Thoracic aorta (tissue), 2 donors: Measurements from ENCODE around the gene MB. TPM values are rescaled to one million over a fixed set of nuclear protein-coding genes. Genes with fewer than 3 reads are reported as not detected.
A peak's percentile ranks its signal among the peaks of the same experiment; 100 is the strongest.
"Not testable (repeated sequence)": the region's sequence is repeated elsewhere in the genome, so short reads cannot be mapped to it uniquely, and the experiment has no call there.

Experiments used
- ATAC-seq: fragments of 150-250 bp; one replicate; pipeline ENCODE4 v1.8.0; 2017; ENCODE audit warnings: low read depth; ENCODE audit not compliant: insufficient number of reproducible peaks, low FRiP score
- DNase-seq: peaks from one replicate; pipeline ENCODE4 v3.0.0-alpha.2; 2020; ENCODE audit warnings: low spot score
- H3K27ac ChIP-seq, 2 donors: fragments of 200-600 bp; sonication (generic); 1 replicate in 1 of 2; 2 replicates in 1 of 2; pipeline ENCODE4 v1.5.1; 2016; ENCODE audit warnings: mild to moderate bottlenecking in 2 of 2, moderate library complexity in 2 of 2
- H3K27me3 ChIP-seq: fragments of 200-600 bp; sonication (generic); replicated peaks from 2 replicates; pipeline ENCODE4 v1.6.0; 2016; ENCODE audit warnings: mild to moderate bottlenecking; ENCODE audit not compliant: insufficient read depth
- H3K36me3 ChIP-seq: fragments of 200-600 bp; sonication (generic); one replicate; pipeline ENCODE4 v1.5.1; 2016
- H3K4me1 ChIP-seq, 2 donors: fragments of 200-600 bp; sonication (generic); 1 replicate in 1 of 2; 2 replicates in 1 of 2; pipeline versions ENCODE4 v1.5.1 to v1.6.0; 2016; ENCODE audit warnings: low read depth in 2 of 2, mild to moderate bottlenecking in 1 of 2; ENCODE audit not compliant: control insufficient read depth in 1 of 2
- H3K4me3 ChIP-seq: fragments of 200-600 bp; sonication (generic); 2 replicates; pipeline ENCODE4 v1.5.1; 2016; ENCODE audit warnings: mild to moderate bottlenecking
- H3K9me3 ChIP-seq: fragments of 200-600 bp; sonication (generic); 2 replicates; pipeline ENCODE4 v1.5.1; 2016
- total RNA-seq, 2 donors: library from RNA; depleted of rRNA; stranded (reverse); fragments of >200 nt; gene quantifications; one replicate each; pipeline versions ENCODE4 v1.1.0 to v1.2.3, GENCODE V29; 2016
- TF ChIP-seq, protein P1 (sequence below): fragments of 200-600 bp; sonication (generic); IDR thresholded peaks from one replicate; pipeline ENCODE4 v1.5.1; 2019; ENCODE audit warnings: antibody characterized with exemption

The MB gene
- total RNA-seq, 2 donors from 2014 or later = not detected

DNA sequence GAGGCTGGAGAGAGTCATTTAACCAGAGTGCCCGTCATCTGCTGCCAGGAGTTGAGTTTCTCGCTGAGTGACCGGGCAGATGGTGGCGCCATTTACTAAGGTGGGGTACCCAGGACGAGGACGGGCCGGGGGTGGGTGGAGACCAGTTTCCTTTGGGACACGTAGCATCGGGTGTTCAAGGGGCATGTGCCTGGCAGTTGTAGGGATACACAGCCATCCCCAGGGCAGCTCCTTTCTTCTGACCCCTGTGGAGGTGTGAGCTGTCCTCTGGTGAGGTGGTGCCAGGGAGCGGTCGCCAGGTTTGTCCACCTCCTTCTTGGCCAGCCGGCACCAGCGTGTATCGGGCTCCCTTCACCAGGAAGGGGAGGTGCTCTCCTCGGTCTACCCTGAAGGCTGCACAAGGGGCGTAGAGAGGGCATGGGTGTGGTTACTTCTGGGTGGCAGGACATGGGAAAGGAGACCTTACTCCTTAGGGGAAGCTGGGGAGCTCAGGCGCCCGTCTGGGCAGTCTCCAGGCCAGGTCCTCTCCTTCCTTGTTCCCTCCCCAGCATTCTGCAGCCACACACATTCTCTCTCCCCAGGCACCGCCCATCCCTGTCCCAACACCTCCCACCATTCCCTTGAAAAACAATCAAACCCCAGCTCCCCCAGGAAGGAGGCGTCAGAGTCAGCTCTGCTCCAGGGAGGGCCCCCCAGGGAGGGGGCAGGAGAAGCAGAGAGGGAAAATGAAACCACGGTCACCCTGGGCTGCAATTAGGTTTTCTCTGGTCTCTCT, 10.3 kb upstream of the MB start:
- H3K27ac ChIP-seq = peak overlapping the region; percentile 48 to 82
- H3K4me1 ChIP-seq = peaks cover 7 to 37% of the 10 kb centered on the region in 2 donors
- H3K27me3 ChIP-seq = no peaks in the 10 kb centered on the region
- DNase-seq (peak; percentile 63), ATAC-seq (peak; percentile 47)
- no peaks in the 10 kb centered on the region for H3K9me3 ChIP-seq
- no peaks in the 10 kb centered on the region for H3K36me3 ChIP-seq
- H3K4me3 ChIP-seq = peak overlapping the region; percentile 81
- TF ChIP-seq, protein P1, sequence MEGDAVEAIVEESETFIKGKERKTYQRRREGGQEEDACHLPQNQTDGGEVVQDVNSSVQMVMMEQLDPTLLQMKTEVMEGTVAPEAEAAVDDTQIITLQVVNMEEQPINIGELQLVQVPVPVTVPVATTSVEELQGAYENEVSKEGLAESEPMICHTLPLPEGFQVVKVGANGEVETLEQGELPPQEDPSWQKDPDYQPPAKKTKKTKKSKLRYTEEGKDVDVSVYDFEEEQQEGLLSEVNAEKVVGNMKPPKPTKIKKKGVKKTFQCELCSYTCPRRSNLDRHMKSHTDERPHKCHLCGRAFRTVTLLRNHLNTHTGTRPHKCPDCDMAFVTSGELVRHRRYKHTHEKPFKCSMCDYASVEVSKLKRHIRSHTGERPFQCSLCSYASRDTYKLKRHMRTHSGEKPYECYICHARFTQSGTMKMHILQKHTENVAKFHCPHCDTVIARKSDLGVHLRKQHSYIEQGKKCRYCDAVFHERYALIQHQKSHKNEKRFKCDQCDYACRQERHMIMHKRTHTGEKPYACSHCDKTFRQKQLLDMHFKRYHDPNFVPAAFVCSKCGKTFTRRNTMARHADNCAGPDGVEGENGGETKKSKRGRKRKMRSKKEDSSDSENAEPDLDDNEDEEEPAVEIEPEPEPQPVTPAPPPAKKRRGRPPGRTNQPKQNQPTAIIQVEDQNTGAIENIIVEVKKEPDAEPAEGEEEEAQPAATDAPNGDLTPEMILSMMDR = peak; percentile 43

DNA sequence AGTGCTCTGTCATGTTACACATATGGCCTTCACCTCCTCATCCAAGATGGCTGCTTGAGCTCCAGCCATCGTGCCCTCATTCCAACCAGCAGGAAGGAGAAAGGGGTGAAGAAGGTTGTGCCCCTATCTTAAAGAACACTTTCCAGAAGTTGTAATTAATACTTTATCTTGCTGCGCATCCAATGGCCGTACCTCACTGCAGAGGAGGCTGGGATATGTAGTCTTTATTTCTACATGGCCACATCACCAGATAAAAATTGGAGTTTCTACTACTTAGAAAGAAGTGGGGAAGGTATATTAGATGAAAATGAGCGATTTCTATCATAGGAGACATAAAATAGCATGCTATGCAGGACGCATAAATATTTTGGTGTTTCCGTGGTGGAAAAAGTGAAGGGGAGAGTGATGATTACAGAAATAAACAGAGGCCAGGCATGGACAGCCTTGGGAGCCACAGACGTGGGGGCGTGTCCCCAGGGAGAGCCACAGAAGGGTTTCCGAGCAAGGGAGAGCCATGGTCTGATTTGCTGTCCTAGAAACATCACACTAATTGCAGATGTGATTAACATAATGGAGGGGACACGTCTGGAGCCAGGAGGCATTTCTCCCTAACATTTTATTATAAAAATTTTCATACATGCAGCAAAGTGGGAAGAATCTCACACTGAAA, 8.8 kb upstream of the MB start:
- no peaks in the 10 kb centered on the region for H3K27me3 ChIP-seq
- H3K27ac ChIP-seq = no peak overlapping the region
- peaks cover 12 to 50% of the 10 kb centered on the region in 2 donors for H3K4me1 ChIP-seq
- ATAC-seq (no peak), DNase-seq (no peak)
- no peak overlapping the region for H3K4me3 ChIP-seq
- TF ChIP-seq, protein P1 = no peak
- H3K36me3 ChIP-seq = no peaks in the 10 kb centered on the region
- no peaks in the 10 kb centered on the region for H3K9me3 ChIP-seq

DNA sequence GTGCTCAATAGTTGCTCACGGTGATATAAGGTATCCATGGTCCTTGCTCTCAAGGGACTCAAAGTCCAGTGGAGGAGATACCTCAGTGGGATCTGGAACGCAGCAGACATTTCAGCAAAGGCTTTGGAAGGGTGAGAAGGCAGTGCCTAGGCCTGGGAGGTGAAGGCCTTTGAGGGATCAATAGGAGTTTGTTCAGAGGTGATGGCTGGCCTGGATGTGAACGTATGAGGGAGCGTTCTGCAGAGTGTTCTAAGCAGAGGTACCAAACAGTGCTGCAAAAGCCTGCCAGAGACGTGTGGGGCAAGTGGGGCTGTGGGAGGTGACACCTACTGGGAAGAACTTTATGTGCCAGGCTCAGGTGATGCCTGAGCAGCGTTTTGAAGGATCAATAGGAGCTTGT, 7.4 kb upstream of the MB start:
- H3K4me1 ChIP-seq = peaks cover 9 to 42% of the 10 kb centered on the region in 2 donors
- no peaks in the 10 kb centered on the region for H3K9me3 ChIP-seq
- H3K27ac ChIP-seq = no peak overlapping the region
- TF ChIP-seq, protein P1 = no peak
- H3K27me3 ChIP-seq = no peaks in the 10 kb centered on the region
- ATAC-seq (no peak), DNase-seq (no peak)
- no peaks in the 10 kb centered on the region for H3K36me3 ChIP-seq
- no peak overlapping the region for H3K4me3 ChIP-seq

DNA sequence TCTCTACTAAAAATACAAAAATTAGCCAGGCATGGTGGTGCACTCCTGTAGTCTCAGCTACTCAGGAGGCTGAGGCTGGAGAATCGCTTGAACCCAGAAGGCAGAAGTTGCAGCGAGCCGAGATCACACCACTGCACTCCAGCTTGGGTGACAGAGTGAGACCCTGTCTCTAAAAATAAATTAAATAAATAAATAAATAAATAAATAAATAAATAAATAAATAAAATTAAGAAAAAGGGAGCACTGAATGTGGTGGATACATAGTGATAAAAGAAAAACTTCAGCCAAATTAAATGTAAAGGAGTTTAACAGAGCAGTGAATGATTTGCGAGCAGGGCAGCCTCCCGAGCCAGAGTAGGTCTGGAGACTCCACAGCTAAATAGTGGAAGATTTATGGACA, 6.8 kb upstream of the MB start:
- not testable (repeated sequence) for H3K9me3 ChIP-seq, H3K27me3 ChIP-seq, H3K36me3 ChIP-seq, H3K4me3 ChIP-seq, DNase-seq, ATAC-seq, H3K27ac ChIP-seq
- peaks cover 4 to 35% of the 10 kb centered on the region in 2 donors for H3K4me1 ChIP-seq

DNA sequence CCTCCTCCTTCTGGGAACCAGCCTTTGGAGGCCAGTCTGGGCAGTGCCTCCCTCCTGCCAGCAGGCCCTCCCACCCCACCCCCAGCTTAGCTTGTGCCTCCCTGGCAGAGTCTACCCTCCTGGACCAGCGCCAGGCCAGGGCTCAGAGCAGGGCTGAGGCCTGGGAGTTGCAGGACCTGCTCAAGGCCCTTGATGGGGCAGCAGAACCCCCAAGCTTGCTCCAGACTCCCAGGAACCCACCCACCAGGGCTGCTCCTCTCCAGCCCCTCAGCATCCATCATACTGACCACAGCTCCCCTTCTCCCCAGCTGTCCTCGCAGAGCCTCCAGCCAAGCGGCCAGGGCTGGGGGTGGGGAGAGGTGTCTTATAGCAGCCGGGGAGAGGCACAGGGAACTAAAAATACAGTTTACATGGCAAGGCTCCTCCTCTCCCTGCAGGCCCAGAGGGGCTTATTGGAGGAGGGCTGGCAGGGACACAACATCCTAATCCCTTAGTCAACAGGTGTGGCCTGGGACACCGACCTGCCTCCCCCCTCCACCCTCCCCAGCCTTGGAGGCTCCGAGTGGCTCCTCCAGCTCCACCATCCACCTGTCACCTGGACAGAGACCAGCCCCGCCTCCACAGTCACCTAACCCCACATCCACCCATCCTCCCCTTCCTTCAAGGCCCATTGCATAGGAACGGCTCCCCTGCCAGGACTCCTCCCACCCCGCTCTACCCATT, 5.2 kb upstream of the MB start:
- Histone ChIP-seq H3K36me3 (no peaks in the 10 kb centered on the region), H3K4me3 (no peak overlapping the region), H3K9me3 (no peaks in the 10 kb centered on the region), H3K27ac (no peak overlapping the region), H3K4me1 (peaks cover 4 to 29% of the 10 kb centered on the region in 2 donors), H3K27me3 (no peaks in the 10 kb centered on the region)
- DNase-seq (no peak), ATAC-seq (no peak)
- TF ChIP-seq, protein P1 = no peak
